ENCODE measurements around the gene CFAP300. TPM values are rescaled to one million over a fixed set of nuclear protein-coding genes. Genes with fewer than 3 reads are reported as not detected.

CFAP300 gene
- total RNA-seq (ENCODE audit: low replicate concordance), result 1.4 and 5.5 TPM in 2 replicates

GRCh38 chr11:102047305-102047924 is at the start of gene CFAP300:
Gene CFAP300, plus strand, starts transcription at chr11:102047437. Its CDS starts 34 bp downstream, at chr11:102047471.

GRCh38 chr11:102109896-102110760 is 62.9 kb downstream of the CFAP300 start, which contains the start of gene YAP1:
Gene YAP1, plus strand, starts transcription at chr11:102110447. Its CDS starts 402 bp downstream, at chr11:102110849.

Other genes with a start within 250 kb of the CFAP300 start
- 1.1 and 2.5 TPM in 2 replicates for gene CEP126, start 132.4 kb upstream of the CFAP300 start, total RNA-seq (ENCODE audit: low replicate concordance)
- 0.23 TPM in 1 of 2 replicates, not detected in the other for gene ANGPTL5, start 130.9 kb upstream of the CFAP300 start, total RNA-seq (ENCODE audit: low replicate concordance)
- 85.3 and 168 TPM in 2 replicates for gene YAP1, start 63.0 kb downstream of the CFAP300 start, total RNA-seq (ENCODE audit: low replicate concordance)

All from smooth muscle cell of the coronary artery (primary cell).